SK-N-SH treated with all-trans-retinoic acid at 6 μM for 48 hours (cell line): ENCODE results near the gene IFIT5.

Experiments used
- ARNTL ChIP-seq: fragments of 450-650 bp; formaldehyde crosslinking; IDR thresholded peaks from 2 replicates; pipeline ENCODE4 v1.5.0; 2020; ENCODE audit warnings: low read depth, mild to moderate bottlenecking, moderate library complexity, borderline replicate concordance
- ESRRG ChIP-seq: fragments of 250-450 bp; sonication (Bioruptor Pico); IDR thresholded peaks from 2 replicates; pipeline ENCODE4 v1.6.1; 2021; ENCODE audit warnings: mild to moderate bottlenecking
- GLIS3 ChIP-seq: fragments of 250-450 bp; sonication (Bioruptor Pico); IDR thresholded peaks from 2 replicates; pipeline ENCODE4 v1.5.0; 2020; ENCODE audit warnings: mild to moderate bottlenecking, moderate library complexity
- OSR1 ChIP-seq: fragments of 250-450 bp; sonication (Bioruptor Pico); IDR thresholded peaks from 2 replicates; pipeline ENCODE4 v1.8.0; 2022; ENCODE audit warnings: moderate library complexity, mild to moderate bottlenecking, inconsistent platforms
- PPARA ChIP-seq: fragments of 250-450 bp; sonication (Bioruptor Pico); IDR thresholded peaks from 2 replicates; pipeline ENCODE4 v1.5.0; 2020; ENCODE audit warnings: mild to moderate bottlenecking, borderline replicate concordance
- SNAI2 ChIP-seq: fragments of 250-450 bp; sonication (Bioruptor Pico); IDR thresholded peaks from 2 replicates; pipeline ENCODE4 v1.5.0; 2020; ENCODE audit warnings: mild to moderate bottlenecking, moderate library complexity
- ZFP3 ChIP-seq: fragments of 250-450 bp; sonication (Bioruptor Pico); IDR thresholded peaks from 2 replicates; pipeline ENCODE4 v1.5.0; 2020; ENCODE audit warnings: mild to moderate bottlenecking, moderate library complexity
- ZFP30 ChIP-seq: fragments of 450-650 bp; formaldehyde crosslinking; IDR thresholded peaks from 2 replicates; pipeline ENCODE4 v1.5.0; 2022; ENCODE audit warnings: mild to moderate bottlenecking, moderate library complexity
- ZNF8 ChIP-seq: fragments of 450-650 bp; formaldehyde crosslinking; IDR thresholded peaks from 2 replicates; pipeline ENCODE4 v1.5.0; 2020; ENCODE audit warnings: mild to moderate bottlenecking, moderate library complexity
- TF ChIP-seq, protein P1 (sequence below): fragments of 250-450 bp; sonication (Bioruptor Pico); IDR thresholded peaks from 2 replicates; pipeline ENCODE4 v1.5.1; 2020; ENCODE audit warnings: low read depth, mild to moderate bottlenecking, moderate library complexity
- TF ChIP-seq, protein P2 (sequence below): fragments of 250-450 bp; sonication (Bioruptor Pico); IDR thresholded peaks from 2 replicates; pipeline ENCODE4 v1.8.0; 2020; ENCODE audit warnings: mild to moderate bottlenecking, moderate library complexity, borderline replicate concordance
- TF ChIP-seq, protein P3 (sequence below): fragments of 250-450 bp; sonication (Bioruptor Pico); IDR thresholded peaks from 2 replicates; pipeline ENCODE4 v1.5.1; 2021; ENCODE audit warnings: mild to moderate bottlenecking, moderate library complexity

DNA sequence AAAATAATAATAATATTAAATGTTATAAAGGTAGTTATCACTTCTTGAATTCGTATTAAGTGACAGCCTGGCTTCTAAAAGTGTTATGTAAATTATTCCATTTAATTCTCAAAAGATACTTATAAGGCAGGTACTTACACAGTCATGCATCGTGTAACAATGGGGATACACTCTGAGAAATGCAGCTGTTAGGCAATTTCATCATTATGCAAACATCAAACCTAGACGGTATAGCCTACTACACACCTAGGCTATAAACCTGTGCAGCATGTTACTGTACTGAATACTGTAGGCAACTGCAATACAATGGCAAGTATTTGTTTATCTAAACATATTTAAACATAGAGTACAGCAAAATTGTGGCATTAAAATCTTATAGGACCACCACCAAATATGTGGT, 20.5 kb upstream of the IFIT5 start:
- TF ChIP-seq, protein P1, sequence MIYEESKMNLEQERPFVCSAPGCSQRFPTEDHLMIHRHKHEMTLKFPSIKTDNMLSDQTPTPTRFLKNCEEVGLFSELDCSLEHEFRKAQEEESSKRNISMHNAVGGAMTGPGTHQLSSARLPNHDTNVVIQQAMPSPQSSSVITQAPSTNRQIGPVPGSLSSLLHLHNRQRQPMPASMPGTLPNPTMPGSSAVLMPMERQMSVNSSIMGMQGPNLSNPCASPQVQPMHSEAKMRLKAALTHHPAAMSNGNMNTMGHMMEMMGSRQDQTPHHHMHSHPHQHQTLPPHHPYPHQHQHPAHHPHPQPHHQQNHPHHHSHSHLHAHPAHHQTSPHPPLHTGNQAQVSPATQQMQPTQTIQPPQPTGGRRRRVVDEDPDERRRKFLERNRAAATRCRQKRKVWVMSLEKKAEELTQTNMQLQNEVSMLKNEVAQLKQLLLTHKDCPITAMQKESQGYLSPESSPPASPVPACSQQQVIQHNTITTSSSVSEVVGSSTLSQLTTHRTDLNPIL (CRISPR knock-in tag): no peak
- TF ChIP-seq GLIS3 (CRISPR knock-in tag) (no peak), PPARA (CRISPR knock-in tag) (no peak), SNAI2 (CRISPR knock-in tag) (no peak), ZFP3 (CRISPR knock-in tag) (no peak), ZFP30 (CRISPR knock-in tag) (no peak), OSR1 (no peak), ESRRG (no peak), ZNF8 (CRISPR knock-in tag) (no peak), ARNTL (CRISPR knock-in tag) (no peak)
- TF ChIP-seq, protein P2, sequence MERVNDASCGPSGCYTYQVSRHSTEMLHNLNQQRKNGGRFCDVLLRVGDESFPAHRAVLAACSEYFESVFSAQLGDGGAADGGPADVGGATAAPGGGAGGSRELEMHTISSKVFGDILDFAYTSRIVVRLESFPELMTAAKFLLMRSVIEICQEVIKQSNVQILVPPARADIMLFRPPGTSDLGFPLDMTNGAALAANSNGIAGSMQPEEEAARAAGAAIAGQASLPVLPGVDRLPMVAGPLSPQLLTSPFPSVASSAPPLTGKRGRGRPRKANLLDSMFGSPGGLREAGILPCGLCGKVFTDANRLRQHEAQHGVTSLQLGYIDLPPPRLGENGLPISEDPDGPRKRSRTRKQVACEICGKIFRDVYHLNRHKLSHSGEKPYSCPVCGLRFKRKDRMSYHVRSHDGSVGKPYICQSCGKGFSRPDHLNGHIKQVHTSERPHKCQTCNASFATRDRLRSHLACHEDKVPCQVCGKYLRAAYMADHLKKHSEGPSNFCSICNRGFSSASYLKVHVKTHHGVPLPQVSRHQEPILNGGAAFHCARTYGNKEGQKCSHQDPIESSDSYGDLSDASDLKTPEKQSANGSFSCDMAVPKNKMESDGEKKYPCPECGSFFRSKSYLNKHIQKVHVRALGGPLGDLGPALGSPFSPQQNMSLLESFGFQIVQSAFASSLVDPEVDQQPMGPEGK (CRISPR knock-in tag): no peak
- TF ChIP-seq, protein P3, sequence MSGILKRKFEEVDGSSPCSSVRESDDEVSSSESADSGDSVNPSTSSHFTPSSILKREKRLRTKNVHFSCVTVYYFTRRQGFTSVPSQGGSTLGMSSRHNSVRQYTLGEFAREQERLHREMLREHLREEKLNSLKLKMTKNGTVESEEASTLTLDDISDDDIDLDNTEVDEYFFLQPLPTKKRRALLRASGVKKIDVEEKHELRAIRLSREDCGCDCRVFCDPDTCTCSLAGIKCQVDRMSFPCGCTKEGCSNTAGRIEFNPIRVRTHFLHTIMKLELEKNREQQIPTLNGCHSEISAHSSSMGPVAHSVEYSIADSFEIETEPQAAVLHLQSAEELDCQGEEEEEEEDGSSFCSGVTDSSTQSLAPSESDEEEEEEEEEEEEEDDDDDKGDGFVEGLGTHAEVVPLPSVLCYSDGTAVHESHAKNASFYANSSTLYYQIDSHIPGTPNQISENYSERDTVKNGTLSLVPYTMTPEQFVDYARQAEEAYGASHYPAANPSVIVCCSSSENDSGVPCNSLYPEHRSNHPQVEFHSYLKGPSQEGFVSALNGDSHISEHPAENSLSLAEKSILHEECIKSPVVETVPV: no peak
